CD8-positive, alpha-beta memory T cell (primary cell): ENCODE results near the gene LITAF. TPM values are rescaled to one million over a fixed set of nuclear protein-coding genes. Genes with fewer than 3 reads are reported as not detected.

Source experiments
- CTCF ChIA-PET: fragments of 350-600 bp; sonication (Branson Sonifier 250); formaldehyde crosslinking; loops from one replicate; lab custom pipeline; 2021; ENCODE audit warnings: antibody characterized with exemption; lab: Charles Lee
- POLR2A ChIA-PET: fragments of 350-600 bp; sonication (Branson Sonifier 250); formaldehyde crosslinking; loops from one replicate; lab custom pipeline; 2021; ENCODE audit warnings: antibody characterized with exemption; lab: Charles Lee
- DNase-seq, 5 donors: peaks; one replicate each; pipeline versions ENCODE4 v3.0.0 to v3.0.0-alpha.2; 2020 to 2022; ENCODE audit warnings: mixed read lengths in 1 of 5
- H3K27ac ChIP-seq: one replicate; pipeline ENCODE4 v1.7.0; 2013; ENCODE audit warnings: low read depth, mild to moderate bottlenecking, low read length, moderate library complexity
- H3K27me3 ChIP-seq: 2 replicates; pipeline ENCODE4 v1.7.0; 2013; ENCODE audit warnings: low read length, mild to moderate bottlenecking; ENCODE audit not compliant: insufficient read depth, poor library complexity, severe bottlenecking
- H3K36me3 ChIP-seq: 2 replicates; pipeline ENCODE4 v1.7.0; 2013; ENCODE audit warnings: mild to moderate bottlenecking, low read length, moderate library complexity; ENCODE audit not compliant: insufficient read depth
- H3K4me1 ChIP-seq: 2 replicates; pipeline ENCODE4 v1.7.0; 2013; ENCODE audit warnings: mild to moderate bottlenecking, low read length, moderate library complexity; ENCODE audit not compliant: insufficient read depth
- H3K4me3 ChIP-seq: 2 replicates; pipeline ENCODE4 v1.7.0; 2013; ENCODE audit warnings: mild to moderate bottlenecking, low read length
- H3K9me3 ChIP-seq: 2 replicates; pipeline ENCODE4 v1.7.0; 2013; ENCODE audit warnings: mild to moderate bottlenecking, low read length
- H3K27ac Mint-ChIP-seq, 8 donors: one replicate each; pipeline ENCODE4 v1.8.0; 2020 to 2021; ENCODE audit warnings: mixed read lengths in 8 of 8, mild to moderate bottlenecking in 6 of 8, inconsistent platforms in 3 of 8, moderate library complexity in 3 of 8
- H3K27me3 Mint-ChIP-seq, 2 donors: one replicate each; pipeline ENCODE4 v1.8.0; 2020 to 2021; ENCODE audit warnings: mixed read lengths in 2 of 2, mild to moderate bottlenecking in 1 of 2, moderate library complexity in 1 of 2
- H3K36me3 Mint-ChIP-seq, 3 donors: one replicate each; pipeline ENCODE4 v1.8.0; 2020 to 2021; ENCODE audit warnings: mixed read lengths in 3 of 3, inconsistent platforms in 1 of 3, mild to moderate bottlenecking in 1 of 3
- H3K4me1 Mint-ChIP-seq, 3 donors: one replicate each; pipeline ENCODE4 v1.8.0; 2020 to 2021; ENCODE audit warnings: mixed read lengths in 3 of 3, inconsistent platforms in 1 of 3, mild to moderate bottlenecking in 1 of 3
- H3K4me3 Mint-ChIP-seq, 7 donors: one replicate each; pipeline ENCODE4 v1.8.0; 2020 to 2021; ENCODE audit warnings: mixed read lengths in 7 of 7, mild to moderate bottlenecking in 6 of 7, moderate library complexity in 4 of 7, inconsistent platforms in 2 of 7
- H3K9me3 Mint-ChIP-seq, 5 donors: one replicate each; pipeline ENCODE4 v1.8.0; 2020 to 2022; ENCODE audit warnings: mixed read lengths in 5 of 5, mild to moderate bottlenecking in 3 of 5, moderate library complexity in 2 of 5, inconsistent platforms in 1 of 5
- polyA plus RNA-seq: library from polyadenylated mRNA; unstranded; fragments of 300-500 nt; fragmentation: Illumina TruSeq; gene quantifications from one replicate; pipeline ENCODE4 v1.2.3, GENCODE V29; 2021
- total RNA-seq, 2 experiments: library from RNA; stranded (reverse); gene quantifications; one replicate each; pipeline ENCODE4 v1.2.3, GENCODE V29; 2021

The LITAF gene
- total and polyA plus RNA-seq, 3 experiments from 2014 or later, result 199 to 629 (median 201) TPM

- Mint-ChIP-seq H3K4me3 (no peak overlapping the region), H3K27ac (peak overlapping the region in 1 of 8 donors; percentile 21), H3K4me1 (peaks cover 22 to 42% (median 32%) of the 10 kb centered on the region in 3 donors), H3K9me3 (no peaks in the 10 kb centered on the region), H3K36me3 (no peaks in the 10 kb centered on the region), H3K27me3 (no peaks in the 10 kb centered on the region)
- H3K4me3 ChIP-seq, result no peak overlapping the region
- H3K27ac ChIP-seq, result no peak overlapping the region
- H3K9me3 ChIP-seq, result no peaks in the 10 kb centered on the region
- no peaks in the 10 kb centered on the region for H3K27me3 ChIP-seq
- no peak for DNase-seq
- peaks cover 13% of the 10 kb centered on the region for H3K4me1 ChIP-seq
- POLR2A ChIA-PET, result no interaction called here
- H3K36me3 ChIP-seq, result no peaks in the 10 kb centered on the region
- CTCF ChIA-PET, result interaction anchor here (0.7 to 2.8 kb wide), 3 partner anchors 9 to 99 kb away, joined by 3 to 8 read pairs (median 6); no protein-coding TSS in a partner anchor
These were observed 44.5 kb upstream of the LITAF start for GRCh38 chr16:11631214-11631613.

- ChIA-PET CTCF (interaction anchor here (0.6 to 2.8 kb wide), 4 partner anchors 9 to 679 kb away, joined by 3 to 8 read pairs (median 5); no protein-coding TSS in a partner anchor), POLR2A (no interaction called here)
- H3K36me3 ChIP-seq, result no peaks in the 10 kb centered on the region
- Mint-ChIP-seq H3K27ac (peak overlapping the region in 2 of 8 donors; percentile 21 to 87), H3K4me3 (no peak overlapping the region), H3K4me1 (peaks cover 25 to 46% (median 36%) of the 10 kb centered on the region in 3 donors), H3K27me3 (no peaks in the 10 kb centered on the region), H3K9me3 (no peaks in the 10 kb centered on the region), H3K36me3 (no peaks in the 10 kb centered on the region)
- no peaks in the 10 kb centered on the region for H3K9me3 ChIP-seq
- H3K4me3 ChIP-seq, result no peak overlapping the region
- no peak for DNase-seq
- peaks cover 13% of the 10 kb centered on the region for H3K4me1 ChIP-seq
- no peak overlapping the region for H3K27ac ChIP-seq
- H3K27me3 ChIP-seq, result no peaks in the 10 kb centered on the region
These were observed 44.0 kb upstream of the LITAF start for GRCh38 chr16:11630768-11631056.

- Mint-ChIP-seq H3K27me3 (no peaks in the 10 kb centered on the region), H3K4me3 (no peak overlapping the region), H3K4me1 (peaks cover 30 to 51% (median 41%) of the 10 kb centered on the region in 3 donors), H3K9me3 (no peaks in the 10 kb centered on the region), H3K36me3 (no peaks in the 10 kb centered on the region), H3K27ac (peak overlapping the region in 2 of 8 donors; percentile 58 to 87)
- H3K36me3 ChIP-seq, result no peaks in the 10 kb centered on the region
- no peak overlapping the region for H3K4me3 ChIP-seq
- CTCF ChIA-PET, result interaction anchor here (0.6 to 2.8 kb wide), 4 partner anchors 8 to 679 kb away, joined by 4 to 8 read pairs (median 5); no protein-coding TSS in a partner anchor
- H3K4me1 ChIP-seq, result peaks cover 16% of the 10 kb centered on the region
- POLR2A ChIA-PET, result no interaction called here
- no peaks in the 10 kb centered on the region for H3K9me3 ChIP-seq
- DNase-seq, result no peak
- H3K27ac ChIP-seq, result no peak overlapping the region
- H3K27me3 ChIP-seq, result no peaks in the 10 kb centered on the region
These were observed 43.5 kb upstream of the LITAF start for GRCh38 chr16:11630046-11630767.

- ChIA-PET CTCF (interaction anchor here (1.0 to 1.1 kb wide), 2 partner anchors 10 to 11 kb away, joined by 4 read pairs; no protein-coding TSS in a partner anchor), POLR2A (no interaction called here)
- Histone ChIP-seq H3K27me3 (no peaks in the 10 kb centered on the region), H3K9me3 (no peaks in the 10 kb centered on the region), H3K27ac (no peak overlapping the region), H3K4me1 (peaks cover 24% of the 10 kb centered on the region), H3K36me3 (no peaks in the 10 kb centered on the region), H3K4me3 (no peak overlapping the region)
- Mint-ChIP-seq H3K36me3 (no peaks in the 10 kb centered on the region), H3K9me3 (no peaks in the 10 kb centered on the region), H3K4me1 (peaks cover 35 to 55% (median 46%) of the 10 kb centered on the region in 3 donors), H3K27me3 (no peaks in the 10 kb centered on the region), H3K27ac (peak overlapping the region in 3 of 8 donors; percentile 13 to 78 (median 58)), H3K4me3 (no peak overlapping the region)
- no peak for DNase-seq
These were observed 42.6 kb upstream of the LITAF start for GRCh38 chr16:11629071-11630030.

GRCh38 chr16:11627822-11628457 is 41.2 kb upstream of the LITAF start:
- CTCF ChIA-PET, result no interaction called here
- no peak overlapping the region for H3K4me3 Mint-ChIP-seq
- Histone ChIP-seq H3K9me3 (no peaks in the 10 kb centered on the region), H3K4me1 (peaks cover 38% of the 10 kb centered on the region), H3K27me3 (no peaks in the 10 kb centered on the region), H3K4me3 (no peak overlapping the region), H3K27ac (no peak overlapping the region), H3K36me3 (no peaks in the 10 kb centered on the region)
- H3K27ac Mint-ChIP-seq, result peak overlapping the region in 1 of 8 donors; percentile 12
- no peaks in the 10 kb centered on the region for H3K27me3 Mint-ChIP-seq
- no peaks in the 10 kb centered on the region for H3K9me3 Mint-ChIP-seq
- peaks cover 35 to 55% (median 44%) of the 10 kb centered on the region in 3 donors for H3K4me1 Mint-ChIP-seq
- DNase-seq, result no peak
- H3K36me3 Mint-ChIP-seq, result no peaks in the 10 kb centered on the region
- POLR2A ChIA-PET, result no interaction called here

GRCh38 chr16:11627292-11627663 is 40.6 kb upstream of the LITAF start:
- CTCF ChIA-PET, result interaction anchor here (1.0 to 1.4 kb wide), 2 partner anchors 14 to 72 kb away, joined by 3 to 4 read pairs; no protein-coding TSS in a partner anchor
- DNase-seq, result no peak
- Mint-ChIP-seq H3K27me3 (no peaks in the 10 kb centered on the region), H3K36me3 (no peaks in the 10 kb centered on the region), H3K27ac (peak overlapping the region in 2 of 8 donors; percentile 34 to 72), H3K4me1 (peaks cover 39 to 60% (median 50%) of the 10 kb centered on the region in 3 donors), H3K9me3 (no peaks in the 10 kb centered on the region), H3K4me3 (no peak overlapping the region)
- Histone ChIP-seq H3K27ac (no peak overlapping the region), H3K36me3 (no peaks in the 10 kb centered on the region), H3K4me1 (peaks cover 43% of the 10 kb centered on the region), H3K27me3 (no peaks in the 10 kb centered on the region), H3K9me3 (no peaks in the 10 kb centered on the region), H3K4me3 (no peak overlapping the region)
- POLR2A ChIA-PET, result interaction anchor here (0.8 kb wide), 1 partner anchor 11 kb away, joined by 4 read pairs; no protein-coding TSS in a partner anchor

- peak overlapping the region in 1 of 7 donors; percentile 13 for H3K4me3 Mint-ChIP-seq
- H3K4me1 Mint-ChIP-seq, result peaks cover 44 to 65% (median 55%) of the 10 kb centered on the region in 3 donors
- DNase-seq, result no peak
- H3K27ac Mint-ChIP-seq, result peak overlapping the region in 3 of 8 donors; percentile 34 to 43 (median 38)
- no peaks in the 10 kb centered on the region for H3K9me3 ChIP-seq
- ChIA-PET POLR2A (interaction anchor here (0.5 to 0.8 kb wide), 3 partner anchors 9 to 189 kb away, joined by 3 to 4 read pairs (median 3); no protein-coding TSS in a partner anchor), CTCF (interaction anchor here (1.0 to 1.4 kb wide), 2 partner anchors 14 to 72 kb away, joined by 3 to 4 read pairs; no protein-coding TSS in a partner anchor)
- peaks cover 48% of the 10 kb centered on the region for H3K4me1 ChIP-seq
- H3K4me3 ChIP-seq, result no peak overlapping the region
- no peaks in the 10 kb centered on the region for H3K36me3 ChIP-seq
- H3K27me3 Mint-ChIP-seq, result no peaks in the 10 kb centered on the region
- H3K36me3 Mint-ChIP-seq, result no peaks in the 10 kb centered on the region
- no peaks in the 10 kb centered on the region for H3K27me3 ChIP-seq
- H3K9me3 Mint-ChIP-seq, result peaks cover 0 to under 1% (median 0%) of the 10 kb centered on the region in 5 donors
- H3K27ac ChIP-seq, result no peak overlapping the region
These were observed 40.1 kb upstream of the LITAF start for GRCh38 chr16:11626657-11627291.
